HepG2 (cell line): ENCODE results near the gene ARPC1B. TPM values are rescaled to one million over a fixed set of nuclear protein-coding genes. Genes with fewer than 3 reads are reported as not detected.

Source experiments
- CBFB ChIP-seq: sonication (generic); formaldehyde crosslinking; IDR thresholded peaks from 2 replicates; pipeline ENCODE4 v1.4.0; 2020; ENCODE audit warnings: missing genetic modification reagents
- DMAP1 ChIP-seq: IDR thresholded peaks from 2 replicates; pipeline ENCODE4 v1.6.1; 2016
- DNMT1 ChIP-seq: sonication (generic); formaldehyde crosslinking; IDR thresholded peaks from 2 replicates; pipeline ENCODE4 v1.5.1; 2020; ENCODE audit warnings: mild to moderate bottlenecking, missing genetic modification reagents
- HMG20A ChIP-seq: IDR thresholded peaks from 2 replicates; pipeline ENCODE4 v1.6.1; 2016; ENCODE audit warnings: borderline replicate concordance
- HOXA3 ChIP-seq: sonication (generic); formaldehyde crosslinking; IDR thresholded peaks from 2 replicates; pipeline ENCODE4 v1.5.0; 2020; ENCODE audit warnings: missing genetic modification reagents
- KIAA2018 ChIP-seq: sonication (generic); formaldehyde crosslinking; IDR thresholded peaks from 2 replicates; pipeline ENCODE4 v1.5.0; 2020; ENCODE audit warnings: mild to moderate bottlenecking, missing genetic modification reagents, borderline replicate concordance
- MXD4 ChIP-seq: IDR thresholded peaks from 2 replicates; pipeline ENCODE4 v1.6.1; 2016; ENCODE audit warnings: mild to moderate bottlenecking, missing biosample characterization, missing genetic modification reagents
- MYPOP ChIP-seq: sonication (generic); formaldehyde crosslinking; IDR thresholded peaks from 2 replicates; pipeline ENCODE4 v1.8.1; 2023; ENCODE audit warnings: mild to moderate bottlenecking, moderate library complexity, missing genetic modification reagents
- RFX1 ChIP-seq: fragments of 450-650 bp; IDR thresholded peaks from 2 replicates; pipeline ENCODE4 v1.6.1; 2017
- YEATS4 ChIP-seq: sonication (generic); formaldehyde crosslinking; IDR thresholded peaks from 2 replicates; pipeline ENCODE4 v1.4.0; 2020; ENCODE audit warnings: missing genetic modification reagents, borderline replicate concordance
- ZNF367 ChIP-seq: sonication (generic); formaldehyde crosslinking; IDR thresholded peaks from 2 replicates; pipeline ENCODE4 v1.4.0; 2020; ENCODE audit warnings: missing genetic modification reagents, borderline replicate concordance
- ZNF383 ChIP-seq: sonication (generic); formaldehyde crosslinking; IDR thresholded peaks from 2 replicates; pipeline ENCODE4 v1.4.0; 2020; ENCODE audit warnings: missing genetic modification reagents, mild to moderate bottlenecking, borderline replicate concordance
- polyA plus RNA-seq, 8 experiments: library from polyadenylated mRNA; depleted of rRNA in 3 of 8; stranded (reverse) in 7 of 8; unstranded in 1 of 8; fragments of >200 nt; fragmentation: Illumina TruSeq in 4 of 8; extraction: Trizol in 4 of 8; gene quantifications; 2 replicates each; pipeline versions ENCODE4 v1.2.1 to v1.2.3, GENCODE V29; 2011 to 2016; ENCODE audit warnings: low read depth in 4 of 8, missing spikeins in 1 of 8, mixed read lengths in 1 of 8; ENCODE audit not compliant: insufficient read depth in 1 of 8
- total RNA-seq, 5 experiments: library from RNA; depleted of rRNA; stranded (reverse); fragments of >200 nt; fragmentation: Illumina TruSeq; extraction: Trizol; gene quantifications; 2 replicates each; pipeline ENCODE4 v1.2.3, GENCODE V29; 2016; ENCODE audit warnings: low read depth in 1 of 5
- TF ChIP-seq, protein P1 (sequence below): sonication (generic); formaldehyde crosslinking; IDR thresholded peaks from 2 replicates; pipeline ENCODE4 v1.4.0; 2020; ENCODE audit warnings: mild to moderate bottlenecking, missing genetic modification reagents
- TF ChIP-seq, protein P2 (sequence below): fragments of 450-650 bp; IDR thresholded peaks from 2 replicates; pipeline ENCODE4 v1.6.1; 2017; ENCODE audit warnings: mild to moderate bottlenecking

Gene ARPC1B
- total and polyA plus RNA-seq, 2 of the 13 experiments (the other 11 are each of a cell fraction or from before 2014, with no cell fraction given): 72.9 to 89.1 TPM

- peak; percentile 76 for TF ChIP-seq CBFB
- no peak for TF ChIP-seq KIAA2018
- no peak for TF ChIP-seq HMG20A (CRISPR knock-in tag)
- no peak; the same call in 1 of the 2 replicates for TF ChIP-seq MYPOP
- peak; percentile 95 for TF ChIP-seq DMAP1 (CRISPR knock-in tag)
- peak; percentile 94 for TF ChIP-seq YEATS4 (CRISPR knock-in tag)
- TF ChIP-seq RFX1: peak; percentile 77
- no peak; the same call in 1 of the 2 replicates for TF ChIP-seq ZNF367 (CRISPR knock-in tag)
- peak; percentile 72; the same call in 1 of the 2 replicates for TF ChIP-seq HOXA3 (CRISPR knock-in tag)
- TF ChIP-seq, protein P1, sequence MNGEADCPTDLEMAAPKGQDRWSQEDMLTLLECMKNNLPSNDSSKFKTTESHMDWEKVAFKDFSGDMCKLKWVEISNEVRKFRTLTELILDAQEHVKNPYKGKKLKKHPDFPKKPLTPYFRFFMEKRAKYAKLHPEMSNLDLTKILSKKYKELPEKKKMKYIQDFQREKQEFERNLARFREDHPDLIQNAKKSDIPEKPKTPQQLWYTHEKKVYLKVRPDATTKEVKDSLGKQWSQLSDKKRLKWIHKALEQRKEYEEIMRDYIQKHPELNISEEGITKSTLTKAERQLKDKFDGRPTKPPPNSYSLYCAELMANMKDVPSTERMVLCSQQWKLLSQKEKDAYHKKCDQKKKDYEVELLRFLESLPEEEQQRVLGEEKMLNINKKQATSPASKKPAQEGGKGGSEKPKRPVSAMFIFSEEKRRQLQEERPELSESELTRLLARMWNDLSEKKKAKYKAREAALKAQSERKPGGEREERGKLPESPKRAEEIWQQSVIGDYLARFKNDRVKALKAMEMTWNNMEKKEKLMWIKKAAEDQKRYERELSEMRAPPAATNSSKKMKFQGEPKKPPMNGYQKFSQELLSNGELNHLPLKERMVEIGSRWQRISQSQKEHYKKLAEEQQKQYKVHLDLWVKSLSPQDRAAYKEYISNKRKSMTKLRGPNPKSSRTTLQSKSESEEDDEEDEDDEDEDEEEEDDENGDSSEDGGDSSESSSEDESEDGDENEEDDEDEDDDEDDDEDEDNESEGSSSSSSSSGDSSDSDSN (CRISPR knock-in tag): 0 out of 2 replicates have a peak, but pooled peaks have one; percentile 36
- TF ChIP-seq DNMT1: 0 out of 2 replicates have a peak, but pooled peaks have one; percentile 33
- TF ChIP-seq, protein P2, sequence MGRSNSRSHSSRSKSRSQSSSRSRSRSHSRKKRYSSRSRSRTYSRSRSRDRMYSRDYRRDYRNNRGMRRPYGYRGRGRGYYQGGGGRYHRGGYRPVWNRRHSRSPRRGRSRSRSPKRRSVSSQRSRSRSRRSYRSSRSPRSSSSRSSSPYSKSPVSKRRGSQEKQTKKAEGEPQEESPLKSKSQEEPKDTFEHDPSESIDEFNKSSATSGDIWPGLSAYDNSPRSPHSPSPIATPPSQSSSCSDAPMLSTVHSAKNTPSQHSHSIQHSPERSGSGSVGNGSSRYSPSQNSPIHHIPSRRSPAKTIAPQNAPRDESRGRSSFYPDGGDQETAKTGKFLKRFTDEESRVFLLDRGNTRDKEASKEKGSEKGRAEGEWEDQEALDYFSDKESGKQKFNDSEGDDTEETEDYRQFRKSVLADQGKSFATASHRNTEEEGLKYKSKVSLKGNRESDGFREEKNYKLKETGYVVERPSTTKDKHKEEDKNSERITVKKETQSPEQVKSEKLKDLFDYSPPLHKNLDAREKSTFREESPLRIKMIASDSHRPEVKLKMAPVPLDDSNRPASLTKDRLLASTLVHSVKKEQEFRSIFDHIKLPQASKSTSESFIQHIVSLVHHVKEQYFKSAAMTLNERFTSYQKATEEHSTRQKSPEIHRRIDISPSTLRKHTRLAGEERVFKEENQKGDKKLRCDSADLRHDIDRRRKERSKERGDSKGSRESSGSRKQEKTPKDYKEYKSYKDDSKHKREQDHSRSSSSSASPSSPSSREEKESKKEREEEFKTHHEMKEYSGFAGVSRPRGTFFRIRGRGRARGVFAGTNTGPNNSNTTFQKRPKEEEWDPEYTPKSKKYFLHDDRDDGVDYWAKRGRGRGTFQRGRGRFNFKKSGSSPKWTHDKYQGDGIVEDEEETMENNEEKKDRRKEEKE: no peak
- peak; percentile 76; the same call in 1 of the 2 replicates for TF ChIP-seq MXD4
- TF ChIP-seq ZNF383 (CRISPR knock-in tag): no peak
These were observed 34.1 kb downstream of the ARPC1B start, which contains the start of the genes BUD31 and PDAP1 (continued) for GRCh38 chr7:99408379-99409191.
